HepG2 (cell line): ENCODE measurements around the gene CARMIL3. TPM values are rescaled to one million over a fixed set of nuclear protein-coding genes. Genes with fewer than 3 reads are reported as not detected.

Experiments used
- CTCF ChIP-seq: sonication (generic); formaldehyde crosslinking; IDR thresholded peaks from 2 replicates; pipeline ENCODE4 v1.5.0; 2020; ENCODE audit warnings: mild to moderate bottlenecking, missing genetic modification reagents, moderate library complexity
- ELF1 ChIP-seq: sonication (generic); formaldehyde crosslinking; IDR thresholded peaks from 2 replicates; pipeline ENCODE4 v1.4.0; 2020; ENCODE audit warnings: missing genetic modification reagents
- ETS1 ChIP-seq: sonication (generic); formaldehyde crosslinking; IDR thresholded peaks from 2 replicates; pipeline ENCODE4 v1.4.0; 2020; ENCODE audit warnings: missing genetic modification reagents
- FOXK1 ChIP-seq: sonication (generic); formaldehyde crosslinking; IDR thresholded peaks from 2 replicates; pipeline ENCODE4 v1.4.0; 2020; ENCODE audit warnings: low read depth, missing genetic modification reagents, borderline replicate concordance
- KLF15 ChIP-seq: sonication (generic); formaldehyde crosslinking; IDR thresholded peaks from 2 replicates; pipeline ENCODE4 v1.8.1; 2023; ENCODE audit warnings: borderline replicate concordance, mild to moderate bottlenecking, inconsistent platforms, missing genetic modification reagents, mixed read lengths
- MLLT10 ChIP-seq: sonication (generic); formaldehyde crosslinking; IDR thresholded peaks from 2 replicates; pipeline ENCODE4 v1.4.0; 2020; ENCODE audit warnings: missing genetic modification reagents
- MTF1 ChIP-seq: sonication (generic); formaldehyde crosslinking; IDR thresholded peaks from 2 replicates; pipeline ENCODE4 v1.5.0; 2020; ENCODE audit warnings: missing genetic modification reagents
- NR2C2 ChIP-seq: sonication (generic); formaldehyde crosslinking; IDR thresholded peaks from 2 replicates; pipeline ENCODE4 v1.4.0; 2020; ENCODE audit warnings: missing genetic modification reagents, mild to moderate bottlenecking, moderate library complexity, borderline replicate concordance
- ONECUT2 ChIP-seq: sonication (generic); formaldehyde crosslinking; IDR thresholded peaks from 2 replicates; pipeline ENCODE4 v1.4.0; 2020; ENCODE audit warnings: missing genetic modification reagents
- RORA ChIP-seq: sonication (generic); formaldehyde crosslinking; IDR thresholded peaks from 2 replicates; pipeline ENCODE4 v1.5.0; 2020; ENCODE audit warnings: mild to moderate bottlenecking, missing genetic modification reagents, moderate library complexity
- SATB2 ChIP-seq: sonication (generic); formaldehyde crosslinking; IDR thresholded peaks from 2 replicates; pipeline ENCODE4 v1.5.0; 2020; ENCODE audit warnings: missing genetic modification reagents
- SIX4 ChIP-seq: sonication (generic); formaldehyde crosslinking; IDR thresholded peaks from 2 replicates; pipeline ENCODE4 v1.4.0; 2020; ENCODE audit warnings: missing genetic modification reagents
- SNRNP70 ChIP-seq: fragments of 200-400 bp; formaldehyde crosslinking; IDR thresholded peaks from 2 replicates; pipeline ENCODE4 v1.6.1; 2017; ENCODE audit warnings: mild to moderate bottlenecking, low read depth, low read length, moderate library complexity
- TAF15 ChIP-seq: fragments of 200-400 bp; formaldehyde crosslinking; IDR thresholded peaks from one replicate; pipeline ENCODE4 v1.6.1; 2018; ENCODE audit warnings: mild to moderate bottlenecking, low read depth, low read length; ENCODE audit not compliant: poor library complexity, severe bottlenecking
- TFDP2 ChIP-seq: sonication (generic); formaldehyde crosslinking; IDR thresholded peaks from 2 replicates; pipeline ENCODE4 v1.4.0; 2020; ENCODE audit warnings: missing genetic modification reagents
- ZBTB33 ChIP-seq: sonication (generic); formaldehyde crosslinking; IDR thresholded peaks from 2 replicates; pipeline ENCODE4 v1.4.0; 2020; ENCODE audit warnings: missing genetic modification reagents
- ZFX ChIP-seq: sonication (generic); formaldehyde crosslinking; IDR thresholded peaks from 2 replicates; pipeline ENCODE4 v1.4.0; 2020; ENCODE audit warnings: mild to moderate bottlenecking, low read depth, missing genetic modification reagents, moderate library complexity
- ZFYVE20 ChIP-seq: sonication (generic); formaldehyde crosslinking; IDR thresholded peaks from 2 replicates; pipeline ENCODE4 v1.8.0; 2023; ENCODE audit warnings: low read depth, mild to moderate bottlenecking, moderate library complexity, missing genetic modification reagents, borderline replicate concordance
- ZNF496 ChIP-seq: sonication (generic); formaldehyde crosslinking; IDR thresholded peaks from 2 replicates; pipeline ENCODE4 v1.8.1; 2023; ENCODE audit warnings: mild to moderate bottlenecking, moderate library complexity, missing genetic modification reagents; ENCODE audit not compliant: insufficient replicate concordance
- ZNF770 ChIP-seq: sonication (generic); formaldehyde crosslinking; IDR thresholded peaks from 2 replicates; pipeline ENCODE4 v1.5.0; 2020; ENCODE audit warnings: mild to moderate bottlenecking, missing genetic modification reagents
- ZNF841 ChIP-seq: sonication (generic); formaldehyde crosslinking; IDR thresholded peaks from 2 replicates; pipeline ENCODE4 v1.8.1; 2023; ENCODE audit warnings: missing genetic modification reagents, borderline replicate concordance
- polyA plus RNA-seq, 8 experiments: library from polyadenylated mRNA; depleted of rRNA in 3 of 8; stranded (reverse) in 7 of 8; unstranded in 1 of 8; fragments of >200 nt; fragmentation: Illumina TruSeq in 4 of 8; extraction: Trizol in 4 of 8; gene quantifications; 2 replicates each; pipeline versions ENCODE4 v1.2.1 to v1.2.3, GENCODE V29; 2011 to 2016; ENCODE audit warnings: low read depth in 4 of 8, missing spikeins in 1 of 8, mixed read lengths in 1 of 8; ENCODE audit not compliant: insufficient read depth in 1 of 8
- total RNA-seq, 5 experiments: library from RNA; depleted of rRNA; stranded (reverse); fragments of >200 nt; fragmentation: Illumina TruSeq; extraction: Trizol; gene quantifications; 2 replicates each; pipeline ENCODE4 v1.2.3, GENCODE V29; 2016; ENCODE audit warnings: low read depth in 1 of 5

The CARMIL3 gene
- total and polyA plus RNA-seq, 2 of the 13 experiments (the other 11 are each of a cell fraction or from before 2014, with no cell fraction given), result 0.27 to 0.55 TPM

- no peak for TF ChIP-seq FOXK1
- no peak for TF ChIP-seq ONECUT2 (CRISPR knock-in tag)
- peak; percentile 74 for TF ChIP-seq TAF15
- no peak for TF ChIP-seq ELF1 (CRISPR knock-in tag)
- 0 out of 2 replicates have a peak, but pooled peaks have one; percentile 31 for TF ChIP-seq MTF1 (CRISPR knock-in tag)
- no peak for TF ChIP-seq MLLT10 (CRISPR knock-in tag)
- TF ChIP-seq RORA (CRISPR knock-in tag), result no peak
- no peak for TF ChIP-seq CTCF (CRISPR knock-in tag)
- no peak for TF ChIP-seq SIX4 (CRISPR knock-in tag)
- no peak for TF ChIP-seq KLF15
- TF ChIP-seq SATB2 (CRISPR knock-in tag), result 0 out of 2 replicates have a peak, but pooled peaks have one; percentile 64
- no peak for TF ChIP-seq ZNF496 (CRISPR knock-in tag)
- no peak; the same call in 1 of the 2 replicates for TF ChIP-seq ZFX (CRISPR knock-in tag)
- TF ChIP-seq ZBTB33 (CRISPR knock-in tag), result no peak
- TF ChIP-seq ZNF770 (CRISPR knock-in tag), result no peak
- no peak for TF ChIP-seq ZNF841 (CRISPR knock-in tag)
- TF ChIP-seq TFDP2, result no peak
- 0 out of 2 replicates have a peak, but pooled peaks have one; percentile 43 for TF ChIP-seq ETS1 (CRISPR knock-in tag)
- no peak for TF ChIP-seq SNRNP70
- no peak for TF ChIP-seq NR2C2 (CRISPR knock-in tag)
- no peak for TF ChIP-seq ZFYVE20
Measured at GRCh38 chr14:24098229-24098926, 46.6 kb downstream of the CARMIL3 start (continued).
